Suprapubic skin (tissue), 4 donors: ENCODE results near the gene KCNG2. TPM values are rescaled to one million over a fixed set of nuclear protein-coding genes. Genes with fewer than 3 reads are reported as not detected.

ENCODE experiments used
- DNase-seq, 2 donors: peaks; one replicate each; pipeline ENCODE4 v3.0.0-alpha.2; 2019; ENCODE audit warnings: low spot score in 2 of 2
- H3K27ac ChIP-seq: fragments of 200-600 bp; sonication (generic); one replicate; pipeline ENCODE4 v1.5.1; 2019
- H3K27me3 ChIP-seq: fragments of 200-600 bp; sonication (generic); one replicate; pipeline ENCODE4 v1.5.1; 2019
- H3K36me3 ChIP-seq: fragments of 200-600 bp; sonication (generic); one replicate; pipeline ENCODE4 v1.5.1; 2019
- H3K4me1 ChIP-seq: fragments of 200-600 bp; sonication (generic); one replicate; pipeline ENCODE4 v1.5.1; 2019
- H3K4me3 ChIP-seq: fragments of 200-600 bp; sonication (generic); one replicate; pipeline ENCODE4 v1.5.1; 2019; ENCODE audit warnings: mild to moderate bottlenecking
- H3K9me3 ChIP-seq: fragments of 200-600 bp; sonication (generic); one replicate; pipeline ENCODE4 v1.5.1; 2019
- CTCF ChIP-seq, 2 donors: fragments of 200-600 bp in 1 of 2; fragments of 450-650 bp in 1 of 2; sonication (generic) in 1 of 2; IDR thresholded peaks; one replicate each; pipeline ENCODE4 v1.5.1; 2016 to 2019; ENCODE audit warnings: antibody characterized with exemption in 2 of 2, mild to moderate bottlenecking in 1 of 2, moderate library complexity in 1 of 2
- EP300 ChIP-seq: sonication (generic); formaldehyde crosslinking; IDR thresholded peaks from one replicate; pipeline ENCODE4 v1.6.1; 2017; ENCODE audit warnings: antibody characterized with exemption
- POLR2A ChIP-seq, 2 donors: fragments of 450-650 bp; IDR thresholded peaks; one replicate each; pipeline ENCODE4 v1.6.1; 2017; ENCODE audit warnings: antibody characterized with exemption in 2 of 2, mild to moderate bottlenecking in 2 of 2, moderate library complexity in 2 of 2
- POLR2AphosphoS5 ChIP-seq, 3 donors: sonication (generic); formaldehyde crosslinking; IDR thresholded peaks; one replicate each; pipeline ENCODE4 v1.6.1; 2017; ENCODE audit warnings: antibody characterized with exemption in 3 of 3
- WGBS: methylation state at CpG from one replicate; pipeline ENCODE4 v1.1.5; 2018; 5-methylcytosine and 5-hydroxymethylcytosine counted together
- total RNA-seq, 4 donors: library from RNA; depleted of rRNA; stranded (reverse); fragments of >200 nt; gene quantifications; one replicate each; pipeline ENCODE4 v1.1.0, GENCODE V29; 2016

Gene KCNG2
- total RNA-seq, 4 donors from 2014 or later, result not detected

DNA sequence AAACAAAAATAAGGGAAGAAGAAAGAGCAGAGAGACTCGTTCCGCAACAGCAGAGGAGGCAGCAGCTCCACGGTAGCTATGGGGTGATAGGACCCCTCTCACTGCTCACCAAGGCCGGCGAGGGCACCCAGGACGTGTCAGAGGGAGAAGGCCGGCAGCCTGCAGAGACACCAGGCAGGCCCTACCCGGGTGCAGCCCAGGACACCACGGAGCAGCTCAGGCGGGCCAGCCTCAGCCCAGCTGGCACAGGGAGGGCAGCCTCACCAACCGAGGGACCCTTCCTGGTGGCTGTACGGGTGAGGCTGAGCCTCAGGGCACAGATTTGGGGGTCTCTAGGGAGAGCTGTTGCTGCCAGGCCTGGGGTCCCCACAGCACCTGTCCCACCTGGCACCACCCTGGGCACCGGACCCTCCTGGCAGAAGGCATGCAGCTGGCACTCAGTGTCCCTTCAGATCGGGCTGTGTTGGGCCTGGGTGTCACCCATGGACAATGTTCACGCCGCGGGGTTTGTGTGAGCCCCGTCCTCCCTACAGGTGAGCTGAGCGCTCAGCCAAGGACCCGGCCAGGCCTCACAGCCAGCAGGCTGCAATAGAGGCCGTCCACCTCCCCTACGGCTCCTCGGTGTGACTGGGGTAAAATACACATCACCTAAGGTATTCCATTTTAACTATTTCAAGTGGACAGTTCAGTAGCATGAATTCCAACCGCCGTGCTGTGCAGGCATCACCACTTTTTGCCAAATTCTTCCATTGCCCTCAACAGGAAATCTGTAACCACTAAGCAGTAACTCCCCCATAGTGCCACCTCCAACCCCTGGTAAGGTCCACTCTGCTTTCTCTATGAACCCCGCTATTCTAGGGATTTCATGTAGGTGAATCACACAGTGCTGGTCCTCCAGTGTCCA lies 21.6 kb downstream of the KCNG2 start:
- no peak for DNase-seq
- no peak for TF ChIP-seq EP300
- TF ChIP-seq POLR2AphosphoS5 (IDR thresholded peaks at IDR 0.05), result no peak
- TF ChIP-seq CTCF (IDR thresholded peaks at IDR 0.05), result no peak
- TF ChIP-seq POLR2A (IDR thresholded peaks at IDR 0.05), result no peak
- 83% methylated on average over 24 of the region's 26 CpGs for WGBS

DNA sequence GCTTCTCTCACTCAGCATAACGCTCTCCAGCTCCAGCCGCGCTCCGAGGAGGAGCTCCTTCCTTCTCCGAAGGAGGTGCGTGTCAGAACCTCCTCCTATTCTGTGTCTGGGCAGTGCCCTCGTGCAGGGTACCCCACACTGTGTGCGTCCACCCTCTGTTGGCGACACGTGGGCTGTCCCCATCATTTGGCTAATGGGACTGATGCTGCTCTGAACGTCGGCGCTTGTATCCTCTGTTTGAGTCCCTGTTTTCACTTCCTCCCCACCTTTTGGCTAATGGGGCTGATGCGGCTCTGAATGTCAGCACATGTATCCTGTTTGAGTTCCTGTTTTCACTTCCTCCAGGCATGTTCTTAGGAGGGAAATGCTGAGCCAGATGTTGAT lies 22.2 kb downstream of the KCNG2 start:
- Histone ChIP-seq H3K27me3 (peaks cover 18% of the 10 kb centered on the region), H3K27ac (no peak overlapping the region), H3K4me1 (no peaks in the 10 kb centered on the region), H3K36me3 (no peaks in the 10 kb centered on the region), H3K4me3 (no peak overlapping the region), H3K9me3 (no peaks in the 10 kb centered on the region)
- WGBS, result 56% methylated on average over 14 of the region's 14 CpGs
- TF ChIP-seq POLR2AphosphoS5 (IDR thresholded peaks at IDR 0.05) (no peak), POLR2A (IDR thresholded peaks at IDR 0.05) (no peak), EP300 (no peak), CTCF (IDR thresholded peaks at IDR 0.05) (no peak)
- no peak for DNase-seq

More for the DNA sequence above, 21.6 kb downstream of the KCNG2 start:
- H3K27me3 ChIP-seq, result peaks cover 18% of the 10 kb centered on the region
- H3K4me3 ChIP-seq, result no peak overlapping the region
- H3K9me3 ChIP-seq, result no peaks in the 10 kb centered on the region
- H3K4me1 ChIP-seq, result no peaks in the 10 kb centered on the region
- H3K36me3 ChIP-seq, result no peaks in the 10 kb centered on the region
- no peak overlapping the region for H3K27ac ChIP-seq

GRCh38 chr18:79823120-79823519 lies 25.4 kb downstream of the KCNG2 start:
- H3K36me3 ChIP-seq, result no peaks in the 10 kb centered on the region
- no peak overlapping the region for H3K4me3 ChIP-seq
- TF ChIP-seq EP300 (no peak), POLR2A (IDR thresholded peaks at IDR 0.05) (no peak), CTCF (IDR thresholded peaks at IDR 0.05) (no peak), POLR2AphosphoS5 (IDR thresholded peaks at IDR 0.05) (no peak)
- WGBS, result 83% methylated on average over 12 of the region's 12 CpGs
- no peaks in the 10 kb centered on the region for H3K4me1 ChIP-seq
- H3K9me3 ChIP-seq, result no peaks in the 10 kb centered on the region
- DNase-seq, result no peak
- H3K27ac ChIP-seq, result no peak overlapping the region
- peaks cover 7% of the 10 kb centered on the region for H3K27me3 ChIP-seq

- TF ChIP-seq EP300 (no peak), POLR2AphosphoS5 (IDR thresholded peaks at IDR 0.05) (no peak), POLR2A (IDR thresholded peaks at IDR 0.05) (no peak), CTCF (IDR thresholded peaks at IDR 0.05) (no peak)
- H3K36me3 ChIP-seq, result no peaks in the 10 kb centered on the region
These were observed 28.2 kb downstream of the KCNG2 start for GRCh38 chr18:79825913-79826312.

DNA sequence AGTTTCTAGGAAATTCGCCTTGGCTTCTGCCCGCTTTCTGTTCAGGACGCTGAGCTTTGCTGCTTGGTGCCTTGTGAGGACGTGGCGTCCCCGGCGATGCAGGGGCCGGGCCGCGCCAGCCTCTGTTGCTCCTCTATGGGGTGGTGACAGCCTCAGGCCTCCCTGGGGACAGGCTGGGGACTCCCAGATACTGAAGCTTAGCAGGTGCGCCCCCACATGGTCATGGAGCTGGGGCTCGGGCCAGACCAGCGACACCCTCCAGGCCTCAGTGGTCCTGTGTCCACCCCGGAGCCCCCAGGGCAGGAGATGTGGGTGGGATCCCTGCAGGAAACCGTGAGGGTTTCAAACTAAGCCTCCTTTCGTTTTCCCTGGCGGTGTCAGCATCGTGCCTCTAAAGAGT lies 29.2 kb downstream of the KCNG2 start:
- H3K27ac ChIP-seq, result no peak overlapping the region
- no peaks in the 10 kb centered on the region for H3K9me3 ChIP-seq
- TF ChIP-seq CTCF (IDR thresholded peaks at IDR 0.05) (no peak), EP300 (no peak), POLR2A (IDR thresholded peaks at IDR 0.05) (no peak), POLR2AphosphoS5 (IDR thresholded peaks at IDR 0.05) (no peak)
- no peaks in the 10 kb centered on the region for H3K27me3 ChIP-seq
- WGBS, result 91% methylated on average over 18 of the region's 18 CpGs
- no peak overlapping the region for H3K4me3 ChIP-seq
- no peak for DNase-seq
- no peaks in the 10 kb centered on the region for H3K36me3 ChIP-seq
- no peaks in the 10 kb centered on the region for H3K4me1 ChIP-seq

More at GRCh38 chr18:79825913-79826312, 28.2 kb downstream of the KCNG2 start:
- H3K27me3 ChIP-seq, result no peaks in the 10 kb centered on the region
- no peaks in the 10 kb centered on the region for H3K9me3 ChIP-seq
- 80% methylated on average over 21 of the region's 26 CpGs for WGBS
- H3K4me3 ChIP-seq, result no peak overlapping the region
- no peak overlapping the region for H3K27ac ChIP-seq
- no peaks in the 10 kb centered on the region for H3K4me1 ChIP-seq
- DNase-seq, result peak in 1 of 2 donors; percentile 59
